GM13977 (cell line): ENCODE data around the gene KDR.

Experiments used
- DNase-seq: peaks from one replicate; pipeline ENCODE4 v3.0.0; 2012; ENCODE audit warnings: low spot score
- CTCF ChIP-seq: IDR thresholded peaks from 2 replicates; pipeline ENCODE4 v1.5.1; 2012; ENCODE audit warnings: mild to moderate bottlenecking, control low read depth; ENCODE audit not compliant: insufficient read depth; ENCODE audit errors: extremely low read depth, missing control alignments
- in situ Hi-C: fragments of 300-500 bp; cut with MboI; formaldehyde crosslinking; loops from one replicate; pipeline ENCODE4 v1.12.0; 2022; ENCODE audit warnings: low sequenced_read_pairs, low pct_unique_long_range_greater_than_20kb, mixed read lengths, inconsistent platforms; ENCODE audit not compliant: unreplicated experiment

The KDR gene

GRCh38 chr4:55117511-55117910 is 7.9 kb downstream of the KDR start:
- in situ Hi-C loops = no loop called here
- no peak for TF ChIP-seq CTCF
- no peak for DNase-seq

- no peak for TF ChIP-seq CTCF
- no peak for DNase-seq
- in situ Hi-C loops = no loop called here
Measured at GRCh38 chr4:55116450-55116849, 8.9 kb downstream of the KDR start.

GRCh38 chr4:55111601-55112000 is 13.8 kb downstream of the KDR start:
- in situ Hi-C loops = no loop called here
- DNase-seq = no peak
- TF ChIP-seq CTCF = no peak

GRCh38 chr4:55110131-55110530 is 15.3 kb downstream of the KDR start:
- no peak for TF ChIP-seq CTCF

GRCh38 chr4:55107054-55107453 is 18.3 kb downstream of the KDR start:
- no peak for DNase-seq
- TF ChIP-seq CTCF = no peak

More at GRCh38 chr4:55110131-55110530, 15.3 kb downstream of the KDR start:
- in situ Hi-C loops = no loop called here
- no peak for DNase-seq

GRCh38 chr4:55103224-55103623 is 22.2 kb downstream of the KDR start:
- no peak for TF ChIP-seq CTCF
- in situ Hi-C loops = no loop called here
- no peak for DNase-seq

More at GRCh38 chr4:55107054-55107453, 18.3 kb downstream of the KDR start:
- in situ Hi-C loops = no loop called here

- DNase-seq = no peak
- no peak for TF ChIP-seq CTCF
- in situ Hi-C loops = no loop called here
Measured at GRCh38 chr4:55099816-55100215, 25.6 kb downstream of the KDR start.
